Hippocampal formation (tissue), 2 donors: ENCODE measurements around the gene OTUD5.
A peak's percentile ranks its signal among the peaks of the same experiment; 100 is the strongest.
"Not testable (repeated sequence)": the region's sequence is repeated elsewhere in the genome, so short reads cannot be mapped to it uniquely, and the experiment has no call there.

Experiments used
- DNase-seq, 2 donors: peaks; one replicate each; lab custom pipeline; 2025; lab: John Stamatoyannopoulos, UW

OTUD5 gene

GRCh38 chrX:48957477-48957826 is at the start of gene OTUD5:
OTUD5 (minus strand) TSS chrX:48957607; CDS start chrX:48957570, 37 bp downstream.
- peak in 1 of 2 donors; percentile 68 for DNase-seq

GRCh38 chrX:49003696-49004095 is 46.3 kb upstream of the OTUD5 start:
- no peak for DNase-seq

GRCh38 chrX:49002091-49002935 is 44.9 kb upstream of the OTUD5 start, which contains the start of gene GRIPAP1:
GRIPAP1 (minus strand) TSS chrX:49002264; CDS start chrX:49002229, 35 bp downstream.
- DNase-seq, result peak; percentile 71 to 73

GRCh38 chrX:49001521-49002090 is 44.2 kb upstream of the OTUD5 start:
- peak in 1 of 2 donors; percentile 0 for DNase-seq

- no peak for DNase-seq
These were observed 43.2 kb upstream of the OTUD5 start for GRCh38 chrX:49000636-49001035.

- no peak for DNase-seq
These were observed 41.6 kb upstream of the OTUD5 start for GRCh38 chrX:48999030-48999429.

- DNase-seq, result no peak
These were observed 41.0 kb upstream of the OTUD5 start for GRCh38 chrX:48998391-48998790.

GRCh38 chrX:48997865-48998264 is 40.5 kb upstream of the OTUD5 start:
- no peak for DNase-seq

- DNase-seq, result no peak
These were observed 40.0 kb upstream of the OTUD5 start for GRCh38 chrX:48997455-48997854.

GRCh38 chrX:48996969-48997368 is 39.6 kb upstream of the OTUD5 start:
- DNase-seq, result no peak

- no peak for DNase-seq
These were observed 34.9 kb upstream of the OTUD5 start for GRCh38 chrX:48992341-48992740.

GRCh38 chrX:48989483-48989882 is 32.1 kb upstream of the OTUD5 start:
- no peak for DNase-seq

- DNase-seq, result no peak
These were observed 26.5 kb upstream of the OTUD5 start for GRCh38 chrX:48983896-48984295.

- DNase-seq, result no peak
These were observed 25.7 kb upstream of the OTUD5 start for GRCh38 chrX:48983081-48983480.

- DNase-seq, result no peak
These were observed 23.8 kb upstream of the OTUD5 start for GRCh38 chrX:48981178-48981577.

GRCh38 chrX:48980341-48980740 is 22.9 kb upstream of the OTUD5 start:
- not testable (repeated sequence) for DNase-seq

- no peak for DNase-seq
These were observed 20.8 kb upstream of the OTUD5 start for GRCh38 chrX:48978226-48978625.

GRCh38 chrX:48976086-48976485 is 18.7 kb upstream of the OTUD5 start:
- DNase-seq, result no peak

GRCh38 chrX:48975541-48975940 is 18.1 kb upstream of the OTUD5 start:
- no peak for DNase-seq

GRCh38 chrX:48975041-48975440 is 17.6 kb upstream of the OTUD5 start:
- DNase-seq, result no peak

GRCh38 chrX:48974574-48974973 is 17.2 kb upstream of the OTUD5 start:
- no peak for DNase-seq

- DNase-seq, result no peak
These were observed 16.6 kb upstream of the OTUD5 start for GRCh38 chrX:48974033-48974432.
